NCI-H2196 (cell line): ENCODE measurements around the gene ADGRL2.
"Not testable (repeated sequence)": the region's sequence is repeated elsewhere in the genome, so short reads cannot be mapped to it uniquely, and the experiment has no call there.

Experiments
- DNase-seq: peaks from one replicate; lab custom pipeline; 2025; ENCODE audit not compliant: unreplicated experiment; lab: John Stamatoyannopoulos, UW

ADGRL2 gene

GRCh38 chr1:81846630-81847029, 45.9 kb downstream of the ADGRL2 start:
- no peak for DNase-seq

GRCh38 chr1:81847063-81847462, 46.3 kb downstream of the ADGRL2 start:
- no peak for DNase-seq

- peak; percentile 30 for DNase-seq
Measured at GRCh38 chr1:81848880-81849682, 48.3 kb downstream of the ADGRL2 start.

- no peak for DNase-seq
Measured at GRCh38 chr1:81850031-81850430, 49.3 kb downstream of the ADGRL2 start.

- DNase-seq, result no peak
Measured at GRCh38 chr1:81850495-81850894, 49.8 kb downstream of the ADGRL2 start.

GRCh38 chr1:81851217-81851616, 50.5 kb downstream of the ADGRL2 start:
- DNase-seq, result no peak

GRCh38 chr1:81852961-81853360, 52.2 kb downstream of the ADGRL2 start:
- DNase-seq, result no peak

- no peak for DNase-seq
Measured at GRCh38 chr1:81867235-81867634, 66.5 kb downstream of the ADGRL2 start.

- DNase-seq, result no peak
Measured at GRCh38 chr1:81869307-81869706, 68.6 kb downstream of the ADGRL2 start.

- DNase-seq, result not testable (repeated sequence)
Measured at GRCh38 chr1:81871091-81871490, 70.4 kb downstream of the ADGRL2 start.

GRCh38 chr1:81873946-81874345, 73.2 kb downstream of the ADGRL2 start:
- no peak for DNase-seq

GRCh38 chr1:81874461-81874860, 73.7 kb downstream of the ADGRL2 start:
- DNase-seq, result no peak

- DNase-seq, result no peak
Measured at GRCh38 chr1:81874940-81875339, 74.2 kb downstream of the ADGRL2 start.

GRCh38 chr1:81876901-81877733, 76.4 kb downstream of the ADGRL2 start:
- DNase-seq, result no peak

- no peak for DNase-seq
Measured at GRCh38 chr1:81877940-81878339, 77.2 kb downstream of the ADGRL2 start.

GRCh38 chr1:81878538-81878937, 77.8 kb downstream of the ADGRL2 start:
- DNase-seq, result no peak

GRCh38 chr1:81880781-81881180, 80.0 kb downstream of the ADGRL2 start:
- DNase-seq, result no peak

GRCh38 chr1:81885291-81885690, 84.6 kb downstream of the ADGRL2 start:
- DNase-seq, result no peak

- not testable (repeated sequence) for DNase-seq
Measured at GRCh38 chr1:81886292-81886691, 85.6 kb downstream of the ADGRL2 start.

GRCh38 chr1:81887421-81888144, 86.8 kb downstream of the ADGRL2 start:
- no peak for DNase-seq

- DNase-seq, result no peak
Measured at GRCh38 chr1:81889166-81889565, 88.4 kb downstream of the ADGRL2 start.

GRCh38 chr1:81894867-81895266, 94.1 kb downstream of the ADGRL2 start:
- no peak for DNase-seq
